KMS-11 (cell line): ENCODE data around the gene LGALS7B.
"Not testable (repeated sequence)": the region's sequence is repeated elsewhere in the genome, so short reads cannot be mapped to it uniquely, and the experiment has no call there.

Experiments used
- H2AFZ ChIP-seq: fragments of 200-600 bp; sonication (generic); 2 replicates; pipeline ENCODE4 v1.6.1; 2016; ENCODE audit warnings: antibody characterized with exemption, mixed run types, low read depth
- H3K27ac ChIP-seq: fragments of 200-600 bp; sonication (generic); 2 replicates; pipeline ENCODE4 v1.6.1; 2016; ENCODE audit warnings: mild to moderate bottlenecking, mixed run types
- H3K27me3 ChIP-seq: fragments of 200-600 bp; sonication (generic); 2 replicates; pipeline ENCODE4 v1.6.1; 2017; ENCODE audit warnings: mild to moderate bottlenecking, low read depth, mixed run types, moderate library complexity; ENCODE audit not compliant: insufficient read depth
- H3K36me3 ChIP-seq: fragments of 200-600 bp; sonication (generic); 2 replicates; pipeline ENCODE4 v1.6.1; 2017; ENCODE audit warnings: mild to moderate bottlenecking, mixed run types; ENCODE audit not compliant: insufficient read depth
- H3K4me1 ChIP-seq: fragments of 200-600 bp; sonication (generic); 2 replicates; pipeline ENCODE4 v1.6.1; 2016; ENCODE audit warnings: mild to moderate bottlenecking, low read depth, mixed run types; ENCODE audit not compliant: poor library complexity, severe bottlenecking
- H3K4me2 ChIP-seq: fragments of 200-600 bp; sonication (generic); 2 replicates; pipeline ENCODE4 v1.7.0; 2016; ENCODE audit warnings: mild to moderate bottlenecking, mixed run types
- H3K4me3 ChIP-seq: fragments of 200-600 bp; sonication (generic); IDR thresholded peaks from 2 replicates; pipeline ENCODE4 v1.6.1; 2017; ENCODE audit warnings: low read depth, low read length, mixed read lengths; ENCODE audit not compliant: insufficient read depth
- H3K79me2 ChIP-seq: fragments of 200-600 bp; sonication (generic); 2 replicates; pipeline ENCODE4 v1.6.1; 2016; ENCODE audit warnings: low read depth, mixed run types; ENCODE audit not compliant: insufficient read depth
- H3K9ac ChIP-seq: fragments of 200-600 bp; sonication (generic); 2 replicates; pipeline ENCODE4 v1.6.1; 2016; ENCODE audit warnings: mild to moderate bottlenecking, mixed run types
- H4K20me1 ChIP-seq: fragments of 200-600 bp; sonication (generic); 2 replicates; pipeline ENCODE4 v1.6.1; 2016; ENCODE audit warnings: mild to moderate bottlenecking, mixed run types; ENCODE audit not compliant: insufficient read depth
- CTCF ChIP-seq: fragments of 200-600 bp; sonication (generic); conservative IDR thresholded peaks from 2 replicates; pipeline ENCODE4 v1.6.1; 2017; ENCODE audit warnings: low read depth, mild to moderate bottlenecking, antibody characterized with exemption, low read length, moderate library complexity, mixed read lengths

LGALS7B gene

GRCh38 chr19:38759590-38760003, 29.4 kb upstream of the LGALS7B start:
- H3K9ac ChIP-seq: no peak overlapping the region
- H4K20me1 ChIP-seq: no peaks in the 10 kb centered on the region
- H2AFZ ChIP-seq: no peak overlapping the region
- no peak for TF ChIP-seq CTCF
- H3K27me3 ChIP-seq: no peaks in the 10 kb centered on the region
- H3K79me2 ChIP-seq: no peaks in the 10 kb centered on the region
- H3K4me3 ChIP-seq: no peak overlapping the region
- H3K27ac ChIP-seq: no peak overlapping the region
- no peaks in the 10 kb centered on the region for H3K4me1 ChIP-seq
- no peak overlapping the region for H3K4me2 ChIP-seq
- no peaks in the 10 kb centered on the region for H3K36me3 ChIP-seq

GRCh38 chr19:38760805-38761517, 28.0 kb upstream of the LGALS7B start:
- not testable (repeated sequence) for H3K4me3 ChIP-seq, H2AFZ ChIP-seq, H3K4me2 ChIP-seq, H3K79me2 ChIP-seq, H3K9ac ChIP-seq, H3K27ac ChIP-seq, H3K36me3 ChIP-seq, H3K4me1 ChIP-seq, H3K27me3 ChIP-seq, H4K20me1 ChIP-seq

DNA sequence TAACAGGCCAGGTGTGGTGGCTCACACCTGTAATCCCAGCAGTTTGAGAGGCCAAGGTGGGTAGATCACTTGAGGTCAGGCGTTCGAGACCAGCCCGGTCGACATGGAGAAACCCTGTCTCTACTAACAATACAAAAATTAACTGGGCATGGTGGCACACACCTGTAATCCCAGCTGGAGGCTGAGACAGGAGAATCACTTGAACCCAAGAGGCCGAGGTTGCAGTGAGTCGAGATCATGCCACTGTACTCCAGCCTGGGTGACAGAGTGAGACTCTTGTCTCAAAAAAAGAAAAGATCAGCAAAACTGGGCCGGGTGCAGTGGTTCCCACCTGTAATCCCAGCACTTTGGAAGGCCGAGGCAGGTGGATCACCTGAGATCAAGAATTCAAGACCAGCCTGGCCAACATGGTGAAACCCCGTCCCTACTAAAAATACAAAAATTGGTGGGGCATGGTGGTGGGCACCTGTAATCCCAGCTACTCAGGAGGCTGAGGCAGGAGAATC, 27.1 kb upstream of the LGALS7B start:
- not testable (repeated sequence) for H3K79me2 ChIP-seq, H3K9ac ChIP-seq, H3K36me3 ChIP-seq, H3K4me2 ChIP-seq, H3K4me3 ChIP-seq, H3K27ac ChIP-seq, H3K4me1 ChIP-seq, H2AFZ ChIP-seq, H3K27me3 ChIP-seq, H4K20me1 ChIP-seq

GRCh38 chr19:38763795-38764220, 25.2 kb upstream of the LGALS7B start:
- no peak overlapping the region for H3K4me3 ChIP-seq
- no peak for TF ChIP-seq CTCF
- no peak overlapping the region for H2AFZ ChIP-seq
- H3K27ac ChIP-seq: no peak overlapping the region
- H3K27me3 ChIP-seq: no peaks in the 10 kb centered on the region
- H3K36me3 ChIP-seq: no peaks in the 10 kb centered on the region
- H3K79me2 ChIP-seq: no peaks in the 10 kb centered on the region
- H4K20me1 ChIP-seq: no peaks in the 10 kb centered on the region
- H3K4me1 ChIP-seq: no peaks in the 10 kb centered on the region
- no peak overlapping the region for H3K9ac ChIP-seq
- H3K4me2 ChIP-seq: no peak overlapping the region

GRCh38 chr19:38765214-38765613, 23.8 kb upstream of the LGALS7B start:
- Histone ChIP-seq H3K27me3 (no peaks in the 10 kb centered on the region), H3K79me2 (no peaks in the 10 kb centered on the region), H3K4me3 (no peak overlapping the region), H3K4me1 (no peaks in the 10 kb centered on the region), H2AFZ (no peak overlapping the region), H4K20me1 (no peaks in the 10 kb centered on the region), H3K9ac (no peak overlapping the region), H3K36me3 (no peaks in the 10 kb centered on the region), H3K27ac (no peak overlapping the region), H3K4me2 (no peak overlapping the region)
- no peak for TF ChIP-seq CTCF
